B cell (primary cell): ENCODE data around the gene KRT73.

Experiments used
- CTCF ChIP-seq: fragments of 200-600 bp; IDR thresholded peaks from one replicate; pipeline ENCODE4 v1.8.0; 2022; ENCODE audit warnings: antibody characterized with exemption, mild to moderate bottlenecking
- EZH2 ChIP-seq: IDR thresholded peaks from 2 replicates; pipeline ENCODE4 v1.6.1; 2012; ENCODE audit warnings: borderline replicate concordance, low read depth, mild to moderate bottlenecking, moderate library complexity, low read length; ENCODE audit not compliant: insufficient read depth, poor library complexity, severe bottlenecking

DNA sequence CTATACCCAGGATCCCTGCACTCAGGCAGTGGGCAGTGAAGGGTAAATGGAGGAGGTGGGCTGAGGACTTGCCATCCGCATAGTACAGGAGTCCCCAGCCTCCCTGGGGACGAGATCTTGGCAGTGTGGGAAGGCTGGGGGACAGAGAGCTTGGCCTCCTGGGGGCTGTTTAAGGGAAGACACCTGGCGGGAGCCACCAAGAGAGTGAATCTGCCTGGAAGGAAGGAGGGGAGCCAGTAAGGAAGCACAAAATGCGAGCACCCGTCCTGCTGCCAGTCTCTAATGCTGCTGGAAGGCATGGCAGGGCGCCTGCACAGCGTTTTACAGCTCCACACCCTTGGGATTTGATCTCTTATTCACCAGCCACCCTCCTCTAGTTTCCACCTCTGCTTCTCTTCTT, 41.0 kb upstream of the KRT73 start:
- no peak for TF ChIP-seq CTCF
- no peak for TF ChIP-seq EZH2
